GM18508 (cell line): ENCODE measurements around the gene LYPD6B.

ENCODE experiments used
- ATAC-seq: cut with Tn5 transposase; IDR thresholded peaks from one replicate; pipeline ENCODE4 v1.9.1; 2021; ENCODE audit warnings: moderate number of reproducible peaks; ENCODE audit not compliant: insufficient read depth, unreplicated experiment

The LYPD6B gene

GRCh38 chr2:149100739-149101699 is 62.5 kb downstream of the LYPD6B start:
- no peak for ATAC-seq

GRCh38 chr2:149101818-149102217 is 63.3 kb downstream of the LYPD6B start:
- no peak for ATAC-seq

- no peak for ATAC-seq
These were observed 64.7 kb downstream of the LYPD6B start for GRCh38 chr2:149103081-149103620.

- ATAC-seq, result no peak
These were observed 65.7 kb downstream of the LYPD6B start for GRCh38 chr2:149104221-149104620.

- no peak for ATAC-seq
These were observed 73.6 kb downstream of the LYPD6B start for GRCh38 chr2:149112068-149112467.

GRCh38 chr2:149112713-149113112 is 74.2 kb downstream of the LYPD6B start:
- no peak for ATAC-seq

- ATAC-seq, result no peak
These were observed 77.3 kb downstream of the LYPD6B start for GRCh38 chr2:149115781-149116180.

- no peak for ATAC-seq
These were observed 80.9 kb downstream of the LYPD6B start for GRCh38 chr2:149119368-149119767.

- no peak for ATAC-seq
These were observed 84.0 kb downstream of the LYPD6B start for GRCh38 chr2:149122516-149122915.

GRCh38 chr2:149125031-149125725 is 86.7 kb downstream of the LYPD6B start:
- no peak for ATAC-seq

- no peak for ATAC-seq
These were observed 90.9 kb downstream of the LYPD6B start for GRCh38 chr2:149129433-149129832.

- ATAC-seq, result no peak
These were observed 93.8 kb downstream of the LYPD6B start for GRCh38 chr2:149132339-149132738.

- ATAC-seq, result no peak
These were observed 94.4 kb downstream of the LYPD6B start for GRCh38 chr2:149132901-149133300.

GRCh38 chr2:149134335-149134923 is 95.9 kb downstream of the LYPD6B start:
- no peak for ATAC-seq

GRCh38 chr2:149136111-149136510 is 97.6 kb downstream of the LYPD6B start:
- no peak for ATAC-seq

GRCh38 chr2:149141046-149141445 is 102.5 kb downstream of the LYPD6B start:
- no peak for ATAC-seq

- ATAC-seq, result no peak
These were observed 105.2 kb downstream of the LYPD6B start for GRCh38 chr2:149143734-149144133.

- ATAC-seq, result no peak
These were observed 107.1 kb downstream of the LYPD6B start for GRCh38 chr2:149145314-149146295.

- ATAC-seq, result no peak
These were observed 108.4 kb downstream of the LYPD6B start for GRCh38 chr2:149146876-149147275.
